SHP77 treated with DMSO at 0.1 percent for 48 hours (cell line): Measurements from ENCODE around the gene TEC.
"Not testable (repeated sequence)": the region's sequence is repeated elsewhere in the genome, so short reads cannot be mapped to it uniquely, and the experiment has no call there.

ENCODE experiments used
- DNase-seq: peaks from one replicate; lab custom pipeline; 2025; lab: John Stamatoyannopoulos, UW

The TEC gene

GRCh38 chr4:48268956-48269860, at the start of gene TEC:
TEC (minus strand) TSS chr4:48269838; CDS start chr4:48228614, 41,224 bp downstream.
- DNase-seq = no peak

DNA sequence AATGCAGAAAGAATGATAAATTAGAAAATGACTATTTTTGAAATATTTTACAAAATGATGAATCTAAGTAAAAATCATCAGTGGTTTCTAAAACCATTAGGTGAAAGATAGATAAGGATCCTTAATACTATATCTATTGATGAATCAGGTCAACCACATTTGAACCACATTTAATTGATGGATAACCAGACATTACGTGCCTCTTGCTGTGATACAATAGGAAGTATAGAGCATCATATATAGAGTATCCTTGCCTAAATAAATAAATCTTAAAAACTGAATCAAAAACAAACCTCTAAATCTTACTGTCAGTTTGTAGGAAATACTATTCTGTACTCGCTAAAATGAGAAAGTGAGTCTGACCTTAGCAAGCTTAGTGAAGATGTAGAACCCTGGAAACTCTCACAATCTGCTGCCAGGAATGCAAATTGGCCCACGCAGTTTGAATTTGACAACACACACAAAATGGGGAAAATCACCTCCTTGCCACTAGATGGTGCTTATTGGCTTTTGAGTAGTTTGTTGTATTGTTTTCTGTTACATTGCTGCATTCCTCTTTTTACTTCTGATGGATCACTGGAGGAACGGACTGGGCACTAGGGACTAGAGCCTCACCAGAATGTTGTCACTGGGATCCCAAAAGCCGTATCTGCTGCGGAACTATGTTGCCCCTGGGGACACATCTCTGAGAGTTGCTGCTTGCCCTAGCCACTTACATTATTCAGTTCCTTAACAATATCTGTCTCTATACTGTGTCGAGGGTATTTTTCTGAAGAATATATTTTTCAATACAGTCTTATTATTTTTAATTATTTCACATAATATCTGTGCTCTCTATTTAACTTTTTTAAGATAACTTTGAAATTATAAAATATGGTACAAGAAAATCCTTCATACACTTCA, 46.3 kb upstream of the TEC start:
- DNase-seq = no peak

DNA sequence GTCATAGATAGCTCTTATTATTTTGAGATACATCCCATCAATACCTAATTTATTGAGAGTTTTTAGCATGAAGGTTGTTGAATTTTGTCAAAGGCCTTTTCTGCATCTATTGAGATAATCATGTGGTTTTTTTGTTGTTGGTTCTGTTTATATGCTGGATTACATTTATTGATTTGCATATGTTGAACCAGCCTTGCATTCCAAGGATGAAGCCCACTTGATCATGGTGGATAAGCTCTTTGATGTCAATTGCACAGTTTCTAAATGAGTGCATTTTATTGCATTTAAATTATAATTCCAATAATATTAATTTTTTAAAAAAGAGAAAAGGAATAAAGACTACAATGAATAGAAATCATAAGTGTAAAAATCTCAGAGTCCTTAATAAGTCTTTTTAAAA, 45.1 kb upstream of the TEC start:
- not testable (repeated sequence) for DNase-seq

DNA sequence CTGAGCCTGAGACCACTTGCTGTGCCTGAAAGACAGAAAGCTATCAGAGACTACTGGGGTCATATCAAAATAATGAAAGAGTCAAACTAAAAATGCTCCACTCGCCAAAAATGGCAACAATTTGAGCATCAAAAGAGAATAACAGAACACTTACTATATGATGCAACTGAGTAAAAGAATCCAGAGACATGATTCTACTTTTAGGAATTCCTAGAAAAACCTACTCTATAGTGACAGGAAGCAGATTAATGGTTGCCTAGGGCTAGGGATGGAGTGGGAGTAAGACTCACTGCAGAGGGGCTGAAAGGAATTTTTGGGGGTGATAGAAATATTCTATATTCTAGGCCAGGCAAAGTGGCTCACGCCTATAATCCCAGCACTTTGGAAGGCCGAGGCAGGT, 42.3 kb upstream of the TEC start:
- no peak for DNase-seq

GRCh38 chr4:48308901-48309300, 39.3 kb upstream of the TEC start:
- no peak for DNase-seq

DNA sequence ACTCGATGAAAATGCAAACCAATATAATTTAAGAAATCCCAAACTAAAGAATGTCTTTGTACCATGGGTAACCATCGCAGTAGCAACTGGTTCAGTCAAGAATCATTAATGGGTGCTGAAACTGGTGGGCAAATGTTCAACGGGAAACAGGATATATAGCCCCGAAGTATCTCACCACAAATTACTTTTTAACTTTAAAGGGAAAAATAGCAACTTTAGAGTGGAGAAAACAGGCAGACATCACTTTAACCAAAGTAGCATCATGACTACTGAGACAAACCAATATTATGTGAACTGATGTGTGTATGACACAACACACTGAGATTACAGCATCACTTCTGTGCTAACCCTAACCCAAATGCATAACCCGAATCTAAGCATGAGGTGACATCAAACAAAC, 37.9 kb upstream of the TEC start:
- no peak for DNase-seq

GRCh38 chr4:48305508-48305907, 35.9 kb upstream of the TEC start:
- no peak for DNase-seq

- DNase-seq = no peak
These were observed 30.4 kb upstream of the TEC start for GRCh38 chr4:48300004-48300403.

DNA sequence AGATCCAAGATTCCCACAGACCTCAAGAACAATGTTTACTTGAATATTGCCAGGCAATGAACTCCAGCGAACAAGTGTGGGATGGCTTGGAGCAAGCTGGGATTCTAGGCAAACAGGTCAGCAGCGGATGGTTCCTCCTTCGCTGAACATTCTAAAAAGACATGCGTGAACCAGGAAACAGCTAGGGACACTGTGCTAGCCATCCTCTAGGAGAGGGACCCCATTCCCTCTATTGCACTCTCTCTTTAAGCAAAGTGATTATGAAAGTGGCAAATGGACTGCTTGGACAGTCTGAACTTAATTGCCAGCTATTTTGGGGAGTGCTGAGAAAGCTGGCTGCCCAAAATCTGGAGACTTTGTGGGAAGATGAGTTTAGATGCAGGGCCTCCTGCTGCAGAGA, 29.9 kb upstream of the TEC start:
- DNase-seq = no peak

GRCh38 chr4:48297256-48297846, 27.7 kb upstream of the TEC start:
- DNase-seq = no peak

- no peak for DNase-seq
These were observed 26.7 kb upstream of the TEC start for GRCh38 chr4:48296365-48296764.

- DNase-seq = no peak
These were observed 25.5 kb upstream of the TEC start for GRCh38 chr4:48295116-48295515.

GRCh38 chr4:48292218-48292790, 22.7 kb upstream of the TEC start:
- not testable (repeated sequence) for DNase-seq

GRCh38 chr4:48290146-48290772, 20.6 kb upstream of the TEC start:
- DNase-seq = no peak

DNA sequence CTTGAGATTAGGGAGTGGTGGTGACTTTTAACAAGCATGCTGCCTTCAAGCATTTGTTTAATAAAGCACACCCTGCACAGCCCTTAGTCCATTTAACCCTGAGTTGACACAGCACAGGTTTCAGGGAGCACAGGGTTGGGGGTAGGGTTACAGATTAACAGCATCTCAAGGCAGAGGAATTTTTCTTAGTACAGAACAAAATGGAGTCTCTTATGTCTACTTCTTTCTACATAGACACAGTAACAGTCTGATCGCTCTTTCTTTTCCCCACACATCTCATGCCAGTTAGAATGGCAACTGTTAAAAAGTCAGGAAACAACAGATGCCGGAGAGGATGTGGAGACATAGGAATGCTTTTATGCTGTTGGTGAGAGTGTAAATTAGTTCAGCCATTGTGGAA, 16.4 kb upstream of the TEC start:
- DNase-seq = not testable (repeated sequence)

DNA sequence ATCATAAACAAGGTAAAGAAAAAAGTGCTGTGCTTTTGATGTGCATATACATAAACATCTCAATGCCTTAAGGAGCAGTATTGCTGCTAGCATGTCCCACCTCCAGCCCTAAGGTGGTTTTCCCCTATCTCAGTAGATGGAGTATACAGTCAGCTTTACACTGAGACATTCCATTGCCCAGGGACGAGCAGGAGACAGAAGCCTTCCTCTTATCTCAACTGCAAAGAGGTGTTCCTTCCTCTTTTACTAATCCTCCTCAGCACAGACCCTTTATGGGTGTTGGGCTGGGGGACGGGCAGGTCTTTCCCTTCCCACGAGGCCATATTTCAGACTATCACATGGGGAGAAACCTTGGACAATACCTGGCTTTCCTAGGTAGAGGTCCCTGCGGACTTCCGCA, 16.0 kb upstream of the TEC start:
- not testable (repeated sequence) for DNase-seq

DNA sequence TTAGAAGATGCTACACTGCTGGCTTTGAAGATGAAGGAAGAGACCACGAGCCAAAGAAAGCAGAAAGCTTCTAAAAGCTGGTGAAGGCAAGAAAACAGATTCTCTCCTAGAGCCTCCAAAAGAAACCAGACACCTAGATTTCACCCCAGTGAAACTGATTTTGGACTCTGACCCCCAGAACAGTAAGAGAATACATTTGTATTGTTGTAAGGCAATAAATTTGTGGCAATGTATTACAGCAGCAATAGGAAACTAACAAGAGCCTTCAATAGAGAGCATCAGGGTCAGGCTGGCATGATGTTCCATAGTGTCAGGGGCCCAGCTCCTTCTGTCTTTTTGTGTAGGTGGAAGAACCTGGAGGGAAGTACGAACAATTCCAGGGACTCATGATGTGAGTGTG, 6.0 kb upstream of the TEC start:
- DNase-seq = no peak

GRCh38 chr4:48275247-48275646, 5.6 kb upstream of the TEC start:
- DNase-seq = peak; percentile 3

DNA sequence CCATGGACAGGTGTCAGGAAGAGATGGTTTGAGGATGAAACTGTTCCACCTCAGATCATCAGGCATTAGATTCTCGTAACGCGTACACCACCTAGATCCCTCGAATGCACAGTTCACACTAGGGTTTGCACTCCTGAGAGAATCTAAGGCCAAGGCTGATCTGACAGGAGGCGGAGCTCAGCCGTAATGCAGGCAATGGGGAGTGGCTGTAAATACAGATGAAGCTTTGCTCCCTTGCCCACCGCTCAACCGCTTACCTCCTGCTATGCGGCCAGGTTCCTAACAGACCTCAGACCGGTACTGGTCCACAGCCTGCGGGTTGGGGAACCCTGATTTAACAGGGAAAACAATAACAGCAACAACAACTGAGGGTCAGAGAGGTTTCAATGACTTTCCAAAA, 2.0 kb upstream of the TEC start:
- DNase-seq = no peak

DNA sequence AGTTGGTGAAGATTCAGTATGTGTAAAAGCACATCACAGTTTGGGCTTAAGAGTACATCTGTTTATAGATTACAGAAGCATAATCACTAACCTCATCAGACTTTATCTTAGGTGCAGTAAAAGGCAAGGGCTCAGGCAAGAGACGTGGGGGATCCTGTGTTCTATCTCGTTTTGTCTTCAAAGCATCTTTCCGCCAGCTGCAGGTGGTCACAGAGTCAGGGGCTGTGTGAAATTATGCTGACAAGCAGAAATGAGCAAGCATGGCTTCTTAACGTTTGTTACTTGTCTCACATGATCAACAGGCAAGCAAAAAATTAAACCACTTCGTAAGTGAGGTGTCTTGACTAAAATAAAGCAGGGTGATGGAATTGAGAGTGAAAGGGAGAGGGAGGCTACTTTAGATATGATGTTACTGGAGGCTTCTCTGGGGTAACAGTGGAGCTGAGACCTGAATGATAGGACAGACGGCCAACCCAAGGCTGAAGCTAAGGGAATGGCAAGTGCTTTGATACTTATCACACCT, 1.4 kb upstream of the TEC start:
- DNase-seq = no peak

GRCh38 chr4:48270523-48270897, 872 bp upstream of the TEC start:
- no peak for DNase-seq
